ENCODE data around the gene COX6A1.
"Not testable (repeated sequence)": the region's sequence is repeated elsewhere in the genome, so short reads cannot be mapped to it uniquely, and the experiment has no call there.

DNA sequence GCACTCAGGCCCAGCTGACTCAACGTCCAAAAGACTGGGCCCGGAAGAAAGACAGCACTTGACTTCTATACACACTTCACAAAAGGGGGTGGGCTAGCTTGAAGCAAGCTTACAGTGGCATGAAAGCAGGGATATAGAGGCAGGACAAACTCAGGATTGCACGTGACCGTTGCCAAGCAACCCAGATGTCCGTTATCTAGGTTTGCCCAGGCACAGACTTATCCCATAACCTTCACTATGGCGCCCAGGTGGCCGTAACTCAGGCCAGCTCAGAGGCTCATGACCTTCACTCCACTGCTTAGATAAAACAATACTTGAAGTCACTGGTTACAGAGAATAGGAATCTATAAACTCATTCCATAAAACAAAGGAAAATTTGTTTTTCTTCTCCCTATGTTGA lies 49.6 kb downstream of the COX6A1 start:
- TF ChIP-seq, protein P1, sequence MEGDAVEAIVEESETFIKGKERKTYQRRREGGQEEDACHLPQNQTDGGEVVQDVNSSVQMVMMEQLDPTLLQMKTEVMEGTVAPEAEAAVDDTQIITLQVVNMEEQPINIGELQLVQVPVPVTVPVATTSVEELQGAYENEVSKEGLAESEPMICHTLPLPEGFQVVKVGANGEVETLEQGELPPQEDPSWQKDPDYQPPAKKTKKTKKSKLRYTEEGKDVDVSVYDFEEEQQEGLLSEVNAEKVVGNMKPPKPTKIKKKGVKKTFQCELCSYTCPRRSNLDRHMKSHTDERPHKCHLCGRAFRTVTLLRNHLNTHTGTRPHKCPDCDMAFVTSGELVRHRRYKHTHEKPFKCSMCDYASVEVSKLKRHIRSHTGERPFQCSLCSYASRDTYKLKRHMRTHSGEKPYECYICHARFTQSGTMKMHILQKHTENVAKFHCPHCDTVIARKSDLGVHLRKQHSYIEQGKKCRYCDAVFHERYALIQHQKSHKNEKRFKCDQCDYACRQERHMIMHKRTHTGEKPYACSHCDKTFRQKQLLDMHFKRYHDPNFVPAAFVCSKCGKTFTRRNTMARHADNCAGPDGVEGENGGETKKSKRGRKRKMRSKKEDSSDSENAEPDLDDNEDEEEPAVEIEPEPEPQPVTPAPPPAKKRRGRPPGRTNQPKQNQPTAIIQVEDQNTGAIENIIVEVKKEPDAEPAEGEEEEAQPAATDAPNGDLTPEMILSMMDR (IDR thresholded peaks at IDR 0.05), result not testable (repeated sequence)
- TF ChIP-seq EZH2, EZH2phosphoT487 (IDR thresholded peaks at IDR 0.05): not testable (repeated sequence)

Measured in neural progenitor cell (in vitro differentiated cells).